NAMALWA (cell line): ENCODE measurements around the gene ARHGAP15.

Source experiments
- DNase-seq: peaks from one replicate; pipeline ENCODE4 v3.0.0-alpha.2; 2015; ENCODE audit warnings: low spot score

ARHGAP15 gene

DNA sequence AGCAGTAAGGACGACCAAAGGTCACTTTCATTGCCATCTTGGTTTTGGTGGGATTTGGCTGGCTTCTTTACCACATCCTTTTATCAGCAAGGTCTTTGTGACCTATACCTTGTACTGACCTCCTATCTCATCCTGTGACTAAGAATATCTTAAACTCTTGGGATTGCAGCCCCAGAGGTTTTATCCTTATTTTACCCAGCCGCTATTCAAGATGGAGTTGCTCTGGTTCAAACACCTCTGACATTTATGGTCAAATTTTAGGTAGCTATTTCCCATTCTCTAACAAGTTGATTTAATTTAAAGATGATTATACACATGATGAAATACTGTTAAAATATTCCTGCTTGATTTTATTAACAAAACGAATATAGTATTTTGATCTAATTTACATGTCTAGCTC is 326.1 kb downstream of the ARHGAP15 start:
- no peak for DNase-seq

DNA sequence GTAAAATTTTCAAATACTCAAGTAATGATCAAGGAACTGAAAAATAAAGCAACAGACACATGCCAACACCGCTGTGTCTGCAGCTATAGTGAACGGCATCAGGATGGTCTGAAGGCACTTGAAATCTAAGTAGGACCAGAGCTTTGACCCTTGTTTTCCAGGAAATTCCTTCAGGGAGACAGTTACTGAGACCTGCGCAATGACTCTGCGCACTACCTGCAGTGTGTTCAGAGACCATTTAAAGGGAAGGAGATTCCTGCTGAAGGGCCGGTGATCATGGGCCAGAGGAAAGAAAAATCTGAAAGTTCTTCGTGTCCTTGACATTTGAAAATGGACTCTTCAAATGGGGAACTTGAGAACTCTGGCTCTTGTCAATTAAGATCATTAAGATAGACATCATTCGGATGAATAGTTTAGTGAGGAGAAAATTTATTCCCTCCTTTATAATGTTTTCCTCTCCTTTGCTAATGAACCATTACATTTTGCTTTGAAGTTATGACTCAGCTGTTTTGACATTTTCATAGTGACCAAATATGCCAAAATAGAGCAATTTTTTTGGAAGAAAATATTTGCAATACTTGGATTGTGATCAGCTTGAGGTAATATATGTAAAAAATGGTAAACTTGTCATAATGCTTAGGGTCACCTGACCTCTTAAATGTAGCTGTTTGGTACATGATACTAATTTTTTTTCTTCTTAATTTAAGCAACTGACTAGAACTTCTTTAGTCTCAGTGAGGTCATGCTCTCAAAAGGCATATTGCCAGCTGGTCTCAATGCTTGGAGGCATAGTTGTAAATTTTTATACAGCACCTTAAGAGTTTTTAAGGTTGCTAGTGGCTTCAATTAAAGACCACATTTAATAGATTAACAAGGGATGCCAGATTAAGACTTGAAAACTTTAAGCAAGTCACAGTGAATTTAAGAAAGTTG is 329.3 kb downstream of the ARHGAP15 start:
- DNase-seq, result no peak

DNA sequence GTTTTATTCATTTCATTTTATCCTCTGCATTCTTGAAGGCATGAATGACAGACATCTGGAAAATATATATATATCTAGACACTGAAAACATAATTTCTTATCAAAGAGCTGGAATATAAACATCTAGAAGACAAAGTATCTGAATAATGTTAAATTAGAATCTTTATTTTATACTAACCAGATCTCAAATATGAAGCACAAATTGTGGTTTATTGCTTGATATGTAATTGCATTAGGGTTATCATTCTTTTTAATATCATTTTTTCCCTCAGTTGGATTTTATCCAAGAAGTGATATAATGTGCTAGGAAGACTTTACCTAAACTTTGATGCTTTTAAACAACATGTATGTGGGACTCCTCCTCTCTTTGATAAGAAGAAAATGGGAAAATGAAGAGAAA is 331.2 kb downstream of the ARHGAP15 start:
- no peak for DNase-seq

DNA sequence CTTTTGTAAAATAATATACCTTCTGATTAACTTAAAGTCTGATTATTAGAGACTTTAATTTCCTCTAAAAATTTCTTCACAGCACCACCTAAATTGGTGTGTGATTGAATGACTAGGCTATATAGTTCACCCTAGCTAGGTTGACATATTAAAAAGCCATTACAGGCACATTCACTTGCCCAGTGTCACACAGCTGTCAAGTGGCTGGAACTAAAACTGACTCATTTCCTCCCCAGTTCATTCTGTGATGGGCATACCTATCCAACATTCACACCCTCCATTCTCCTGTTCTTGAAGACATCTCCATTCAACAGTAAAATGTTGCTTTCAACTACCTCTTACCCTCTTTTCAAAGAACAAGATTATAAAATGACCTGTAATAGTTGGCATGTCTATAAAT is 334.5 kb downstream of the ARHGAP15 start:
- no peak for DNase-seq

DNA sequence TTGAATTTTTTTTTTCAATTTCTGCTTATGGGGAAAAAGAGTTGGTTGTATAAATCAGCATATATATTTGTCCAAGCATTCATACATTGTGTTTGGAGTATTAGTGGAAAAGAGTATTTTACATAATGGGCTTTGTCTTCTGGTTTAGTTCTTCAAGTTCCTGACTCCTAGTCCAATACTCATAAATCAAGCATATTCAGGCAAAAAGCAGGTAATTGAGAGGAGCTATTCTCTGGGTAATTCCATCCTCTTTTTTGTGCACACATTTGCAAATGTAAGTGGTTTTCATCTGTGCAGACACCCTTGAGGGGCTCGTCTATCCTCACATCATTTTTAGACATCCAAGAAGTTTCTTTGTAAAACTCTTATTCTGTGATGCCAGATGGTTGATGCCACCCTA is 337.2 kb downstream of the ARHGAP15 start:
- no peak for DNase-seq

DNA sequence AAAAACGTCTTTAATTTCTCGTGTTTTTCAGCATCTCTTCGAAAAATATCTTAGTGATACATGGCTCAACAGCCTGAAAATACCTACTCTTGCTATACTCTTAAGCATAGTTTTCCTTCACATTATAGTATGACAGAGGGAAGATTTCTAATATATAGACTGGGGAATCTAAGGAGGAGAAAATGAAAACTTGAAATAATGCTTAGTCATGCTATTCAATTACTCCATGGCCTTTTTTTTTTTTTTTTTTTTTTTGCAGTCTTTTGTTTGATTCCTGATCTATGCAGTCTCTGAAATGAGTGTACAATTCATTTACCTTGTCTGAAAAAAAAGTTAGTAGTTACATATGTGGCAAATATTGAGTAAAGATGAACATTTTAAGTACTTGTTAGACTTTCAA is 337.8 kb downstream of the ARHGAP15 start:
- DNase-seq, result no peak

DNA sequence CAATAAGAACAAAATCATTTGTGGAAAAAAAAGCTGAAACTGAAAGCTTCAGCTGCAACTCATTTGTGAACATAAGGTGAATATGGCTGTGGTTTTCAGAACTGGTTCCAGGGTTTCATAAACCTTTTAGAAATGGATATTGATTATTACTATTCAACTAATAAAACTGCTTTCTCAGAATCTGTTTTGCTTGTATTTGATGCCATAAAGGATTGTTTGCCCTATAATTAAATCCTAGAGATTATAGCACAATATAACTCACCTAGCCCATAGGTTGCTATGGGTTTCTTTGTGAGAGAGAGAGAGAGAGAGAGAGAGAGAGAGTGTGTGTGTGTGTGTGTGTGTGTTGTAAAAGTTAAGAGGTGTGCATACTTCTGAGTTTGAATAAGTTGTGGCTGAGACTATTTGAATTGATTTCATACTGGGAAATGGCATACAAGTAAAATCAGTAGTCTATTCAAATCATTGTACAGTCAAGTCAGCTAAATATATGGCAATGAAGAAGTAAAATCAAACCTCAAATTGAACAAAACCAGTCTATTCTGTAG is 339.2 kb downstream of the ARHGAP15 start:
- no peak for DNase-seq

DNA sequence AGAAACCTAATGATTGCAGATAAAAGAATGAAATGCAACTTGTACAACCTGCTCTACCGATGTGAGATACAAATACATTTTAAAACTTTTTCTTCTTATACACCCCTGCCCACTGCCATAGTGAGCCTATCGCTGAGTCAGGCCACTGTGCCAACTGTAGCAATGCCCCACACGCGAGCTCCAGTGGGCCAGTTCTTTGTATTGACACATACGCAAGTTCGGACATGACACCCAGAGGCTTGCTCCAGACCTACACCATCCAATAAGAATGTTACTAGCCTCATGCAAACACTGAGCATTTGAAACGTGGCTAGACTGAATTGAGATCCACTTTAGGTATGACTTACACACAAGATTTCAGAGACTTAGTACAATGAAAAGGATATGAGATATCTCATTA is 340.1 kb downstream of the ARHGAP15 start:
- no peak for DNase-seq

DNA sequence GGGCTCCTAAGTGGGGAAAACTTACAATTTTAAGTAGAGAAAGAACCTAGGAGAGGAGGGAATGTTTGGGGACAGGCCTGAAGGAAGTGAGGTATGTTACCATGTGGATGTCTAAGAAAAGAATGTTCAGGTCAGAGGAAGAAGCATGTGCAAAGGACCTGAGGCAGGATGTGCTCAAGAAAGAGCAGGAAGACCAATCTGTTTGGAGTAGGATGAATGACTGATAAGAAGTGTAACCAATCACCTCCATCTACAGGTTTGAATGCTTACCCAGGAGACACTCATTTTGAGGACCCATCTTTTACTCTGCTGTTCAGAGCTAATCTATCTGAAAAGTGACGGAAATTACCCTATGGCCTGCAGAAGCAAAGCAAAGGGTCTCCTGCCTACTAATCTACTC is 342.3 kb downstream of the ARHGAP15 start:
- DNase-seq, result no peak

DNA sequence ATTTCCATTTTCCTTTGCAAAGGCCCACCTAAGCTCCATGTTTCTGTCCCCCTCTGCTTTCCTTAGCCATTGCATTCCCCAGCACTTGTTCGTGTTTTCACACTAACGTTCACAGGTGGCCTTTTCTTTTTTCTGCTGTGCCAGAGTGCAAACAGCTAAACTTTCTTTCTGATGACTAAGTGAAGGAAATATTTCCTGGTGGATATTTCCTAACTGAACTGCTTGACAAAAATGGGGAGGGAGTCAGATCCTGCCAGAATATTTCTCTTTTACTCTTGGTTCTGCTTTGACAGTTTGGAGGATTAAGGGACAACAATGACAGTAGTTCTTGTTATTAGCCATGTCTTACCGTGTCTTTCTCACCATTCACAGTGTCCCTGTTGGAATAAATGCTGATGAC is 344.0 kb downstream of the ARHGAP15 start:
- no peak for DNase-seq

DNA sequence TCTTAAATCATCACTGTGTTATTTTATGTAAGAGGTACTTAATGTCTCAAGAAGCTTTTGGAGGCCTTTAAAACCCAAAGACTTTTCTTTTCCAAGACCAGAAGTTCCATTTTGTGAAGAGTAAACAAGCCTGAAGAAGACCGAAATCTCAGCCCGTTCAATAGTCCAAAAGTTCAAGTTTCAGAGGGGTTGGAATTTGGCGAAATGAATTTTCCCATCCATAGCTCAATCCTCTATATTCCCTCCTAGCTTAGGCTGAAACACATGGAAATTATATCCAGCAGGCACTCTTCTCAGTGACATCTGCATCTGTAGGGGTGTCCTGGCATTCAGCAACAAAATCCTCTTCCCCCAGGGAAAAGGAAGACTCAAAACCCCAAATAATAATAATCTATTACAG is 344.6 kb downstream of the ARHGAP15 start:
- DNase-seq, result no peak

DNA sequence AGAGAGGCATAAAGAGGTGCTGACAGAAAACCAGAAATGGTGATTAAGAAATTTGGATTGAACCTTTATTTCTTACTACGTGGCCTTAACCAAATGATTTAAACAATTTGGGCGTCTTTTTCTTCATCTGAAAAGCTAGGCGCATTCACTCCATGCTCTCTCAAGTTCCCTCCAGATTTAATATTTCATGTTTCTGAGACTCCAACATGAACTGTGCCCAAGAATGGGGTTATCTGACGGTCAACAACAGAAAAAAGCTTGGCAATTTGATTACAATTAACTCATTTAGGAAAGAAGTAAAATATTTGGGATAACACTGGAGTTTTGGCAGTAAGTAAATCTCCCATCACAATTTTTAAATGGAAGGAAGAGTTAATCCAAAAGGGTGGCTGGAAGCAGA is 345.4 kb downstream of the ARHGAP15 start:
- DNase-seq, result no peak

DNA sequence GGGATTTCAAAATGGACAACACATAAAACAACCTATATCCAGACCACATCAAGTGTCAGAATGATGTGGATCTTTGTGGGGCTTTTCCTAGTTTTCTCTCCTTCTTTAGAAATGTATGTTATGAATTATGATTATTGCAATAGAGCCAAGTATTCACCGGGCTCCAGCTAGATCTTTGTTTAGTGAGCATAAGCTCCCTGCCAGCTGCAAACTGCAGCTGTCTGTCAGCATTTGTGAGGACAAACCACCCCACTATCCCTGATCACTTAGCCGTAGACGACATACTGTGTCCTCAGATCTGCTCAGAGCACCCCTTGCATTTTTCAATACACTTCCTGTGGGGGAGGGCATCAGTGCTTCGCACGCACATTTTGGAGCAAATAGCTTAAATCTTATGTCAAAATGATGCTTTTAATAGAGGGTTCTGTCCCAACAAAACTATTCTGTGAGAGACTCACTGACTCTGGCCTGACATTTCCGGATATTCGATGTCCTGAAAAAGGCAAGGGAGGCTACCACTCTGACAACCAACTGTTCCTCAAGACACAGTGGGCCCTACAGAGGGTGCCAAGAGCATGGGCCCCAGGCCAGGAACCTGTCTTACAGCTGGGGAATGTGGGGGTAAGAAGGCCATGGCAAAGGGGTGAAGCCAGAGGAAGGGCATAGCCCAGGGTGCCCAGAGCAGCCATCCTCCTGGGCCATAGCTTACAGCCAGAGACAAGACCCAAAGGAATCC is 346.0 kb downstream of the ARHGAP15 start:
- no peak for DNase-seq

DNA sequence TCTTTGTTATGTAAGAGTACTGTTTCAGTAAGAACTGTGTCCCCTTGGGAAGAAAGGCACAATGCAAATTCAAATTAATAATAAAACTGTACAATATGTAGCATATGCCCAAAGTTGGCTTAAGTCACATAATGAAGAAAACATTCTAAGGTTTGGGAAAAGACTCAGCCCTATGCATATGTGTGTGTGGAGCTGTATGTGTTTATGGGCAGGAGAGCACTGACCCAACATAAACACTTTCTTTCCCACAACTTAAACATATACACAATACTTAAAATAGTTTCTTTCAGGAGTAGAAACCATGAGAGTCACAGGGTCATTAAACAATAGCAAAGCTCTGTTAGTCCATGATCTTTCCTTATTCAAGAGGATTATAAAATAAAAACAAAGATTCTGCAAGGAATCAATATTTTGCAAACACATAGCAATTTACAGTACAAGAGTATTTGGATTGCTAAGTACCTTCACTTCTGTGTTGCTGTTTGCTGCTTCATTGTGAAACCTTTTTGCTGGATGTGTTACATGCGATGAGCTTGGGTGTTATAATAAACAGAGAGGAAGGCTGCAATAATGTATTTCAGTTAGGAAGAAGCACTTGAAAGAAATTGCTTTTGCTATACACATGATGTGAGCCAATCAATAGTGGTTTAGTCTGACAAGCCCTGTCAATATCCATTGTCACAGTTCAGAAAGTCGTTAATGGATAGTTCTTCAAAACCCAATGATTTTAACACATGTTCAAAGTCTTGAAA is 347.3 kb downstream of the ARHGAP15 start:
- DNase-seq, result no peak

DNA sequence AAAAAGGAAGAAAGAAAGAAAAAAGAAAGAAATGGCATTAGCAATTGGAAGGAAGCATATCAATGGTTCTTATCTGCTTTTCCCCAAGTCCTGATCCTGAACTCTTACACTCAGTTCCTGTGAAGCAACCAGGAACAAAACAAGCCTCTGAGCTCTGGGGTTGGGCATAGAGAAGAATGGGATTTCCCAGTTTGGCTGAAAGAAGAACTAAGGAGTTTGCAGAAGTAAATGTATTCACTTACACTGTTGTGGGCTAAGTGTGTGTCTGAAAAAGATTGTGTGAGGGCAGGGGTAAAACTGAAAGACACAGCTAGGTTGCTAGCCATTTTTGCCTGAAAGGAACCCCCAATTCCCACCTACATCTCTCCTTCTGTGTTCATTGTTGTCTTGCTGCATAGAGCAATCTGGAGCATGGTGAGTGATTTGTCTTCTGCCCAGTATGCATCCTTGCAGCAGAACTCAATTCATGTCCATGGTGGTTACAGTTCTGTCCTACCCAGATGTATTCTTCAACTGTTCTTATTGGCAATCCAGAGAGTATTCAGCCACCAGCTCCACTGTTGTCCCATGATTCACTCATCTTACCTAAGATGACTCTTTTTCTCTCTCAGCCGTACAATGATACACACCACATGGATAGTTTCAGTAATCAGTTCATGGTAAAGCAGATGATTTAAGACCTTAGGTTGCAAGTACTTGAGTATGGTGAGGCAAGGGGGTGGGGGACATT is 348.7 kb downstream of the ARHGAP15 start:
- no peak for DNase-seq

DNA sequence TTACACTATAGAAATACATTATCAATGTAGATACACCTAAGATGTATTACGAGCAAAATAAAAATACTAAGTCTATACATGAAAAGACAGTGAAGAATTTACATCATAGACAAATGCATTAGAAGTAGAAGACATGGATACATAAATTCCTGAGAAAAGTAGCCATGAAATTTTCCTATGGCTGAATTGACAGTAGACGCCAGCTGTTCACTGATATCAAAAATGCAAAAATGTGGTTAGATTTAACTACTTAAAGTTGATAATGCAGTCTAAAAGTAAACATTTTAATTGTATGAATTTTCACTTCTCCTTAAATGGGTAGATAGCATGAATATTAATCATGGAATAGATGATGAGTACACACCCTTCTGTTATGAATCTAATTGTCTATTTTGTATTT is 350.9 kb downstream of the ARHGAP15 start:
- DNase-seq, result no peak

DNA sequence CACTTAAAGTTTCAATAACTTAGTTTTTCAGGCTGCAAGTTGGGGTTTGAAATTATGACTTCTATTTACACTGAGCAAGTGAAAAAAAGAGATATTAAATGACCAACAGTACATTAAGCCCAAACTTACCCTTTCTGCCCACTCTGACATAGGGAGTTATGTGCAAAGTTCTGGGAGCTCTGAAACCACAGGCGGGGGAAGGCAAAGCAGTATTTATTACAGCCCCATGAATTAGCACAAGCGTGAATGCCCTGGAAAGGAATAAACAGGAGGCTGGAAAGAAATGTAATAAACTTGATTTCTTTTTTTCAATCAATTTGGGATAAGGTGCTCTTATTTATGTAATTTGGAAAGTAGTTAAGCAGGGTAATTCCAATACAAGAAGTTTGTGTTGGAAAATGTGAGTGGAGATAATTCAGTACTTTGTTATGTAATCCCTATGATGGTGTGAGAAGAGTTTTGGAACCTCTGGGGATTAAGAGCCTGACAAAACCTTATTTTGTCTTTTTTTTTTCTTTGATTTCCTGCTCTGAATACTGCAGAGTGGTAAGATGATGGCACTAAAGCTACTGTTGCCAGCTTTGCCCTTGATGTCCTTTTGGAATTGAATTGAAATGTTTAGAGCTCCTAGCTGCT is 351.5 kb downstream of the ARHGAP15 start:
- no peak for DNase-seq

DNA sequence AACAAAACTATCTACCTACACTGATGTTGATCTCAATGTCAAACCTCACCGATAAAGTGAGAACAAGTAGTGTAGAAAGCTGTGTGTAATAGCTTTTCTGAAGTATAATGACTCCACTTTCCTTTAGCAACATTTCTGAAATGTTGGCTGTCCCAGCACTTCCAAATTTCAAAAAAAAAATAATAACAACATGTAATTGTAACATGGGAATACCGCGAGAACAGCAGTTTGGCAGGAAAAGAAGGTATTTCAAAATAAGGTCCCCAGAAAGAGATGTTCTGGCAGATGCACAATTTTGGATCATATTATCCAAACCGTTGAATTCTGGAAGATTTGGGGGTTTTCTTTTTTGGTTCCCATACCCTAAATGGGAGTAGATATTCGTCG is 352.0 kb downstream of the ARHGAP15 start:
- DNase-seq, result no peak

DNA sequence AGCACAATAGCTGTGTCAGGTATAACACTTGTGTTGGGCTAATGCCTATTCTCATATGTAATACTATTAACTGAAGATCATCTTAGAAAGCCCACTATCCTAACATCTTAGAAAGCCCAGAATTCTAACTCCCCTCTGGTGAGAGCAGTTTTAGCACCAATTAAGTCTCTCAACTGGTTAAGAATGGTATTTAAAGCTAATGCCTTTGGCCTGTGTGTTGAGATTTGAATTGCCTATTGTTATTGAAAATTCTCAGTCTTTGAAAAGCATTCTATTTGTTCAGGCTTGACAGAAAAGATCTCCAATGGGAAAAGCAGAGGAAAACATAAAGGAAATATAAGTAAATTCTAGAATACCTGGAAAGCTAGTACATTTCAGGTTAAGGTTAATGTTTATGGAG is 352.5 kb downstream of the ARHGAP15 start:
- DNase-seq, result no peak

DNA sequence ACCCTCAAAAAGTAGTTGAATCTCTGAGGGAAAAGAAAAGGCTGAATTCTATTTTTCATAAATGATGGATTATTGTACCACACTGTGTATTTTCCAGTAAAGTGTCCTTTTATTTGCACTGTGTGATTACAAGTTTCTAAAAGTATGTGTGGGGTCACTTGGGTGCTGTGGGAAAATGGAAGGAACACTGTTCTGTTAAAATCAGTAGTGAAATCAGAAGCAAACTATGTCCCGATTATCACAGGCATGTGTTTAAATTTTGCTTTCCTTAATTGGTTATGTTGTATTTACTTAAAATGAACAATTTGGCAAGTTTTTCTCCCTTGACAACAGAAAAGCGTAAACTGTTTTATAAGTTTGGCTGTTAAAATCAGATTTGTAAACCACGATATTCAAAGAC is 353.1 kb downstream of the ARHGAP15 start:
- DNase-seq, result no peak

DNA sequence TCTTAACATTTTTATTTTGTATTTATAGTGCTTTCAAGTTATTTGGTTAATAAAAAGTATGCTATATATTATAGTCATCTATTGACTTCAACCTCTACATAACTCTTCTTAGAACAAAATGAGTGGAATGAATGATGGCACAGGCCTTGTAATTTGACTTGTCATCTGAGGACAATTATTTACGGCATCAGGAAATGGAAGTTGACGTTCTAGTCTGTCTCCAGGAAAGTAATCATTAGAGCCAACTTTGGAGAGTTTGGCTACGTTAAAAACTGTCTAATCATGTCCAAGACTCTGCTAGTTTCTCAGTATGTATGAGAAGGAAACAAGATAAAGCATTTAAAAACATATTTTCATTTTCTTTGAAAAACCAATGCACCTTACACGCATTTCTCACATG is 353.6 kb downstream of the ARHGAP15 start:
- DNase-seq, result no peak
